Measurements from ENCODE around the gene SERPINB6. TPM values are rescaled to one million over a fixed set of nuclear protein-coding genes. Genes with fewer than 3 reads are reported as not detected.
"Not testable (repeated sequence)": the region's sequence is repeated elsewhere in the genome, so short reads cannot be mapped to it uniquely, and the experiment has no call there.

SERPINB6 gene
- total and polyA plus RNA-seq, 10 donors: 111 to 256 (median 191) TPM

- TF ChIP-seq POLR2AphosphoS5 (IDR thresholded peaks at IDR 0.05) (no peak), CTCF (IDR thresholded peaks at IDR 0.05 in 8 of 11, conservative IDR thresholded peaks at IDR 0.05 in 3 of 11) (no peak), POLR2A (IDR thresholded peaks at IDR 0.05) (no peak)
- H3K4me3 ChIP-seq: no peak overlapping the region
- intact Hi-C loops (cut with DNase I; ENCODE audit: low total_unique reads): no loop called here
Measured at GRCh38 chr6:3005874-3006273, 34.5 kb upstream of the SERPINB6 start.

GRCh38 chr6:3005077-3005476 lies 33.7 kb upstream of the SERPINB6 start:
- no peak for DNase-seq
- Histone ChIP-seq H3K9me3 (peaks cover 0 to 2% (median 0%) of the 10 kb centered on the region in 8 donors), H3K4me3 (no peak overlapping the region), H3K27ac (no peak overlapping the region), H3K4me1 (peaks cover 12 to 30% (median 24%) of the 10 kb centered on the region in 6 donors), H3K36me3 (peaks cover 0 to 65% (median 22%) of the 10 kb centered on the region in 6 donors), H3K27me3 (replicated peaks in 1 of 7) (no peaks in the 10 kb centered on the region)
- TF ChIP-seq POLR2A (IDR thresholded peaks at IDR 0.05) (no peak), CTCF (IDR thresholded peaks at IDR 0.05 in 8 of 11, conservative IDR thresholded peaks at IDR 0.05 in 3 of 11) (no peak), POLR2AphosphoS5 (IDR thresholded peaks at IDR 0.05) (no peak)
- intact Hi-C loops (cut with DNase I; ENCODE audit: low total_unique reads): no loop called here
- 88 to 93% (median 92%) methylated on average over 9 of the region's 9 CpGs for WGBS, 5 donors

More at GRCh38 chr6:3005874-3006273, 34.5 kb upstream of the SERPINB6 start:
- DNase-seq: no peak
- 91 to 97% (median 95%) methylated on average over 8 to 9 of the region's 9 CpGs for WGBS, 5 donors
- Histone ChIP-seq H3K27me3 (replicated peaks in 1 of 7) (no peaks in the 10 kb centered on the region), H3K9me3 (peaks cover 0 to 10% (median 7%) of the 10 kb centered on the region in 8 donors), H3K4me1 (peaks cover 6 to 22% (median 16%) of the 10 kb centered on the region in 6 donors), H3K27ac (no peak overlapping the region), H3K36me3 (peaks cover 0 to 73% (median 29%) of the 10 kb centered on the region in 6 donors)

- 70 to 93% (median 82%) methylated on average over 1 to 4 of the region's 5 CpGs for WGBS, 5 donors
- intact Hi-C loops (cut with DNase I; ENCODE audit: low total_unique reads): not testable (repeated sequence)
- peaks cover 17 to 44% (median 36%) of the 10 kb centered on the region in 6 donors for H3K4me1 ChIP-seq
Measured at GRCh38 chr6:3003226-3003625, 31.9 kb upstream of the SERPINB6 start.

GRCh38 chr6:3001773-3002293 lies 30.5 kb upstream of the SERPINB6 start:
- peaks cover 17 to 48% (median 36%) of the 10 kb centered on the region in 6 donors for H3K4me1 ChIP-seq
- no peaks in the 10 kb centered on the region for H3K27me3 ChIP-seq (replicated peaks in 1 of 7)
- no peak for DNase-seq
- peaks cover 0 to 32% (median 10%) of the 10 kb centered on the region in 6 donors for H3K36me3 ChIP-seq
- no peaks in the 10 kb centered on the region for H3K9me3 ChIP-seq
- TF ChIP-seq POLR2AphosphoS5 (IDR thresholded peaks at IDR 0.05): peak in 1 of 3 donors; percentile 31
- TF ChIP-seq POLR2A (IDR thresholded peaks at IDR 0.05): no peak
- TF ChIP-seq CTCF (IDR thresholded peaks at IDR 0.05 in 8 of 11, conservative IDR thresholded peaks at IDR 0.05 in 3 of 11): peak; percentile 37 to 86 (median 62)
- H3K27ac ChIP-seq: peak overlapping the region in 7 of 8 donors; percentile 27 to 96 (median 93)
- 48 to 62% (median 55%) methylated on average over 2 of the region's 2 CpGs for WGBS, 5 donors
- intact Hi-C loops (cut with DNase I; ENCODE audit: low total_unique reads): no loop called here
- H3K4me3 ChIP-seq: peak overlapping the region in 1 of 8 donors; percentile 3

More at GRCh38 chr6:3003226-3003625, 31.9 kb upstream of the SERPINB6 start:
- H3K27ac ChIP-seq: peak overlapping the region in 1 of 8 donors; percentile 96
- H3K4me3 ChIP-seq; DNase-seq; H3K27me3 ChIP-seq (replicated peaks in 1 of 7); H3K9me3 ChIP-seq: not testable (repeated sequence)
- H3K36me3 ChIP-seq: peaks cover 0 to 46% (median 13%) of the 10 kb centered on the region in 6 donors
